ENCODE results near the gene SLC27A3.
"Not testable (repeated sequence)": the region's sequence is repeated elsewhere in the genome, so short reads cannot be mapped to it uniquely, and the experiment has no call there.

Gene SLC27A3

DNA sequence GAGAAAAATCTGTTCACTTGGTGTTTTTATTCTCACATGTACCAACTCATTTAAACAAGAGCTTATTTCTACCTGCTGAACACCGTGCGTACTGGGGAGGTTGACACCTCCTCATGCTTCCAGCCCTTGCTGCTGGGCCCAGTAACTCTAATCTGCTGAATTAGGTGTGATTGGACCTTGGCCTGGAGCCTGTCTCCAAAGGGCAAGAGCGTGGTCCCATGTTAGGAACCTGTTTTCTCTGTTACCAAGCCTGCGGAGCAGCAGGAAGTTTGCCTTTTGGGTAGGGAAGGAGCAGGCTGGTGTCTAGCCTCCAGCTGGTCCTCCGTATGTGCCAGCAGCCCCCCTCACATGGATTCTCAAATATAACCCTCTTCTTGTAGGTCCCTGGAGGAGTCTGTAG, 10.9 kb upstream of the SLC27A3 start:
- no peak for DNase-seq

- not testable (repeated sequence) for DNase-seq
These were observed 8.5 kb upstream of the SLC27A3 start for GRCh38 chr1:153766663-153767062.

GRCh38 chr1:153767519-153767918, 7.7 kb upstream of the SLC27A3 start:
- DNase-seq, result no peak

DNA sequence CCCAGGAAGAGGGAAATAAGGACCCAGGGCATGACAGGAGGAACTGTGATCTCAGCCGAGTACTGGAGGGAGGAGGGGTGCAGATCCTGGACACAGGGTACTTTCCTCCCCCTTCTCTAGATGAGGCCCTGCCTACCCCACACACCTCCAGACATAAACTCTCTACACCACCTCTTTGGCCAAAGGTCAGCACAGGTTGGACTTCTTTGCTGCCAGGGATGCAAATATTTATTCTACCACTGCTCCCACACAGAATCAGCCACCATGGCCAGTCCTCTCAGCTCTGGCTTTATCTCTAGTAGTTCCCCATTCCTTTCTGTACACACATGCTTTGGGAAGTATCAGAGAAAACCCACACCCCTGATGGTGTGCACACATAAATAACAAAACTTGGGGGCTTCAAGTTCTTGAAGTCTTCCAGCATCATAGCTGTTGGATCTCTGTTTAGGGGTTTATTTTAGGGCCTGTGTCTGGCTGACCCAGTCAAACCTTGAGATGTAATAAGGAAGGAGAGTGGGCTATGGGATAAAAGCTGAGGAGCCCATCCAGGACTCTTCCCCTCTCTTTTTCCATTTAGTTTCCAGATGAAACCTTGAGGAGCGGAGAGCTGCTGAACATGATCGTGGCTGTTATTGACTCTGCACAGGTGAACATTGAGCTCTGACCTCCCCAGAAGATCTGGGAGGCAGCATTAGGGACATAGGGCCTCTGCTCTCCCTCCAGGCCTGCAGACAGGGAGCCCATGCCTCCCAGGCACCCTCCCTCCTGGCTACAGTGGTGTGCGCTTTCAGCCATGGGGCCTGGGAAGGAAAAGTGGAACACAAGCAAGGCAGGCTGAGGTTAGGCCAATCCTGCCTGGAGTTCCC, 6.7 kb upstream of the SLC27A3 start:
- DNase-seq, result no peak

- no peak for DNase-seq
These were observed 6.0 kb upstream of the SLC27A3 start for GRCh38 chr1:153769221-153769620.

GRCh38 chr1:153770797-153771196, 4.4 kb upstream of the SLC27A3 start:
- DNase-seq, result no peak

GRCh38 chr1:153771261-153771660, 3.9 kb upstream of the SLC27A3 start:
- DNase-seq, result no peak

- no peak for DNase-seq
These were observed 3.2 kb upstream of the SLC27A3 start for GRCh38 chr1:153771841-153772593.

DNA sequence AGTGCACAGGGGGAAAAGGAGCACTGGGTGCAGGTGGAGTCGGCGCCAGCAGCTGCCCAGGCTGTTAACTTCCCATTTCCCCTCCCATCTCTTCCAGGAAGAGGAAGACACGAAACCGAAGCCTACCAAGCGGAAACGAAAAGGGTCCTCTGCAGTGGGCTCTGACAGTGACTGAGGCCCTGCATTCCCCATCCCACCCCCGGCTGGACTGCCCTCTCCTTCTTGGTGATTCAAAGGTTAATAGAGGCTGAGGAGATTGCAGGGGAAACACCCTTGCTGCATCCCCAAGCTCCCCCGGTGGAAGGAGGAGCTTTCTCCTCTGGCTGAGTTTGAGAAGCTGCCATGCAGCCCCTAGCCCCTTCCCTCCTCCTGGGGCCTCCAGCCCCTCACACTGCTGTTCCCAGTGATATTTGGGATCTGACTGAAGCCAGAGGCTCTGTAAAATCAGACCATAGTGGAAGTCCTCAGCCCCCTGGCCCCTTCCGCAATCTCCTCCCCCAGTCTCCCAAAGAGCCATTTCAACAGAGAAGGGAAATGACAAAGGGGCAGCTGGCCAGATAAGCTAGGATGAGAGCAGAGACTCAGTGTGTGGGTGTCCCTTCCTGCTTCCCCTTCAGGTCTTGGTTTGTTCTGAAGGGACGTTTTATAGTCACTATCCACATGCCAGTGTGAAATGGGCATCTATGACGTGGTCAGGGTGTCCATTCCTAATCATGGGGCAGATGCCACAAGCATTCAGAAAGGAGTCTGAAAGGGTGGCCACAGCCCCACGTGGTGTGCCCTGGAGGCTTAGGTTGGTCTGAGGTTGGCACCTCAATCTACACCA, 1.9 kb upstream of the SLC27A3 start:
- DNase-seq, result no peak

- DNase-seq, result no peak
These were observed 1.1 kb upstream of the SLC27A3 start for GRCh38 chr1:153774026-153774595.

- no peak for DNase-seq
These were observed 486 bp downstream of the SLC27A3 start for GRCh38 chr1:153775458-153776327.

DNA sequence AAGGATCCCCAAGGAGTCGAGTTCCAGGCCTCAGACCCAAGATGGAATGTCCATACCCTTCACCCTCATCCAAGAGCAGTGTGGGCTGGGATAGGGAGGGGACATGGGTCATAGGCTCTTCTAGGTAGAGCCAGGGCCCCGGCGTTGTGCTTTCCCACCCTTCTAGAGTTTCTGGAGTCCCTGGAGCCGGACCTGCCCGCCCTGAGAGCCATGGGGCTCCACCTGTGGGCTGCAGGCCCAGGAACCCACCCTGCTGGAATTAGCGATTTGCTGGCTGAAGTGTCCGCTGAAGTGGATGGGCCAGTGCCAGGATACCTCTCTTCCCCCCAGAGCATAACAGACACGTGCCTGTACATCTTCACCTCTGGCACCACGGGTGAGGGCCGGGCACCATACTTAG, 1.1 kb downstream of the SLC27A3 start:
- no peak for DNase-seq

DNA sequence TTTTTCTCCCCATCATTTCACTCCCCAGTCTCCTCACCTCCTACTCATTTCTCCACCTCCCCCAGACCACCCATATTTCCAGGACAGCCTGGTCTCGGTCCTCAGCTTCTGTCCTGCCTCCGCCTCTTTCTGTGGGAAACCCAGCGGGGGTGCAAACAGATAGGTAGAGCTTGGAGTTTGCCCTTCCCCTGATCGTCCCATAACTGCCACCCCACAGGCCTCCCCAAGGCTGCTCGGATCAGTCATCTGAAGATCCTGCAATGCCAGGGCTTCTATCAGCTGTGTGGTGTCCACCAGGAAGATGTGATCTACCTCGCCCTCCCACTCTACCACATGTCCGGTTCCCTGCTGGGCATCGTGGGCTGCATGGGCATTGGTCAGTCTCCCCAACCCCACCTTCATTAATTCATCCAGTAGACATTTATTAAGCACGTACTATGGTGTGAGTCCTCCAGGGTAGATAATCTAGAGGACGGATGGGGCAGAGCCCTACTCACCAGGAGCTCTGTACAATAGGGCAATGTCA, 1.7 kb downstream of the SLC27A3 start:
- no peak for DNase-seq

GRCh38 chr1:153777648-153778047, 2.4 kb downstream of the SLC27A3 start:
- no peak for DNase-seq

DNA sequence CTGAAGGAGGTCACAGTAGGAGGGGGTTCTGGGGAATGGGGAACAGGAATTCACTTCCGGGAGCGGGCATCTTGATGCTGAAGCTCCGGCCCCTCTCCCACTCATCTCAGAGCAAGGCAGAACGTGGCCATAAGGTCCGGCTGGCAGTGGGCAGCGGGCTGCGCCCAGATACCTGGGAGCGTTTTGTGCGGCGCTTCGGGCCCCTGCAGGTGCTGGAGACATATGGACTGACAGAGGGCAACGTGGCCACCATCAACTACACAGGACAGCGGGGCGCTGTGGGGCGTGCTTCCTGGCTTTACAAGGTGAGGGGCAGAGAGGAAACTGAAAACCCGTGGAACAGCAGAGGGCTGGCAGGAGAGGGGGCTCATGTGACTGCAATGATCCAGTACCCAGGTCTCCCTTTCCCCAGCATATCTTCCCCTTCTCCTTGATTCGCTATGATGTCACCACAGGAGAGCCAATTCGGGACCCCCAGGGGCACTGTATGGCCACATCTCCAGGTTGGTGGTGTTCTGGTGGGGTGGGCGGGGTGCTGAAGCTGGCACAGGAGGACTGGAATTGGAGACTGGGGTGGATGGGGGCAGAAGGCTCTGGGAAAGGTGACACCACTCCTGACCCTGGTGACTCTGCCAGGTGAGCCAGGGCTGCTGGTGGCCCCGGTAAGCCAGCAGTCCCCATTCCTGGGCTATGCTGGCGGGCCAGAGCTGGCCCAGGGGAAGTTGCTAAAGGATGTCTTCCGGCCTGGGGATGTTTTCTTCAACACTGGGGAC, 3.0 kb downstream of the SLC27A3 start:
- no peak for DNase-seq

GRCh38 chr1:153778824-153779519, 3.8 kb downstream of the SLC27A3 start:
- DNase-seq, result no peak

DNA sequence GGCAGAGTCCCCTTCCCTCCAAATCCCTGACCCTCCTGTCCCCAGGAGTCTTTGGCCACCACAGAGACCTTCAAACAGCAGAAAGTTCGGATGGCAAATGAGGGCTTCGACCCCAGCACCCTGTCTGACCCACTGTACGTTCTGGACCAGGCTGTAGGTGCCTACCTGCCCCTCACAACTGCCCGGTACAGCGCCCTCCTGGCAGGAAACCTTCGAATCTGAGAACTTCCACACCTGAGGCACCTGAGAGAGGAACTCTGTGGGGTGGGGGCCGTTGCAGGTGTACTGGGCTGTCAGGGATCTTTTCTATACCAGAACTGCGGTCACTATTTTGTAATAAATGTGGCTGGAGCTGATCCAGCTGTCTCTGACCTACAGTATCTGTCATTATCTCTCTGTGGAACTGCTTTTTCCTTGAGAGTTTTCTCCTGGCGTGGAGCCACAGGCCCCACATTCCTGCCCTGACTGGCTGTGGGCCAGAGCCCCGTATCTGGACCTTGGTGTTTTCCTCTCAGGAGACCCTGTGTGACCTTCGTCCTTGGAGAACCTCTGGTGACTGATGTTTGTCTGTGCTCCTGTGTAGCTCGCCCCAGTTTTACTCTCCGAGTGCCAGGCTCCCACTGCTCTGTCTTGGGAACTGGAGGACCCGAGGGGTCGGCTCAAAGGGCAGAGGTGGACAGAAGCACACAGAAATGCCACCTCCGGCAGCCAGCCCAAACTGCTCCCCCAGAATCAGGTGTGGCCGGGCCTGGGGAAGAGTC, 4.8 kb downstream of the SLC27A3 start:
- DNase-seq, result no peak

DNA sequence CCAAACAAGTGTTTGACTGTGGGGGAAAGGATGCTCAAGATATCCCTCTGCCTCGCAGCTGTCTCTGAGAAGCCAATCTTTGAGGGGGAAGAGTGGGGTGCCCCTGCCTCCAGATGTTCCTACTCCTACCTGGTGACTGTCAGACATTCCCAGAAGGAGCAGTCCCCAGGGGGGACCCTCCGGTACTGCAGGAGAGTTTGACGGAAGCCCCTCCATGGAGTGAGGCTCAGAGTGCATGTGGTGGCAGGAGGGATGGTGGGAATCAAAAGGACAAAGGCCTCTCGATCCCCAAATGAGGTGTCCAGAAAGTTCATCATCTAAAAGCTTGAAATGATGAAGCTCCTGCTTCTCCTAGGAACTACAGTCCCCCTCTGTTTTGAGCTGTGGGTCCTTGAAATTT, 5.3 kb downstream of the SLC27A3 start:
- no peak for DNase-seq

GRCh38 chr1:153782648-153783047, 7.4 kb downstream of the SLC27A3 start:
- DNase-seq, result not testable (repeated sequence)

Measured in GOT3 (cell line).